ENCODE results near the gene STAG3. TPM values are rescaled to one million over a fixed set of nuclear protein-coding genes. Genes with fewer than 3 reads are reported as not detected.
"Not testable (repeated sequence)": the region's sequence is repeated elsewhere in the genome, so short reads cannot be mapped to it uniquely, and the experiment has no call there.

The STAG3 gene
- total RNA-seq, 1 donor from 2014 or later, result 0.36 TPM

DNA sequence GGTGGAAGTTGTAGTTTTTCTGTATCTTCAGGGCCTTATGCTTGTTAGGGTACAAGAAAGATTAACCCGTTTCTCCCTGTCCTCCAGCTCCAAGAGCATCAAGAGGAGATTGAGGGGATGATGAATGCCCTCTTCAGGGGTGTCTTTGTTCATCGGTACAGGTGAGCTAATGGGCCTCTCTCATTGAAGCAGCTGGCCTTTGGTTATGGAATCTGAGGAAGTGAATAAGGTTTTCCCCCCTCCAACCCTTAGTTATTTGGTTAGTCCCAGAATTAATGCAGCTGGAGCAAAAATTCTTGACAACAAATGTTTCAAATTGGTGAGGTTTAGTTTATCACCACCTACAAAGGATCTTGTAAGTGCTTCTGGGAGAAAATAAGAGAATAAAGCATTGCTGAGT, 17.5 kb downstream of the STAG3 start:
- Histone ChIP-seq H3K9me3 (ENCODE audit: insufficient read depth, low read depth, low read length) (no peaks in the 10 kb centered on the region), H3K36me3 (ENCODE audit: insufficient read depth, low read length) (no peaks in the 10 kb centered on the region), H3K9ac (ENCODE audit: low read length) (no peak overlapping the region), H3K4me1 (ENCODE audit: insufficient read depth, low read length) (no peaks in the 10 kb centered on the region), H3K4me3 (ENCODE audit: insufficient read depth, low read depth, low read length) (no peak overlapping the region), H3K79me2 (ENCODE audit: insufficient read depth, low read length) (no peaks in the 10 kb centered on the region), H3K27me3 (ENCODE audit: insufficient read depth, low read length) (peaks cover under 1% of the 10 kb centered on the region), H4K20me1 (ENCODE audit: insufficient read depth, low read length) (no peaks in the 10 kb centered on the region), H3K27ac (ENCODE audit: low read depth, low read length) (no peak overlapping the region), H3K4me2 (ENCODE audit: low read length) (no peak overlapping the region), H2AFZ (ENCODE audit: low read depth, low read length) (no peak overlapping the region)
- DNase-seq (ENCODE audit: low read depth) (no peak), FAIRE-seq (no peak)
- no peak overlapping the region for H3K27ac Mint-ChIP-seq (ENCODE audit: unreplicated experiment)
- no peak for TF ChIP-seq CTCF (IDR thresholded peaks at IDR 0.05; ENCODE audit: insufficient read depth, low read depth, low read length)
- TF ChIP-seq EZH2 (IDR thresholded peaks at IDR 0.05; ENCODE audit: insufficient read depth, low read length), result no peak
- no peaks in the 10 kb centered on the region for H3K36me3 Mint-ChIP-seq (ENCODE audit: low read depth, unreplicated experiment)
- H3K4me3 Mint-ChIP-seq (ENCODE audit: unreplicated experiment), result no peak overlapping the region
- peaks cover 8% of the 10 kb centered on the region for H3K27me3 Mint-ChIP-seq (ENCODE audit: low read depth, unreplicated experiment)
- peaks cover 13% of the 10 kb centered on the region for H3K4me1 Mint-ChIP-seq (ENCODE audit: low read depth, unreplicated experiment)
- peaks cover 1% of the 10 kb centered on the region for H3K9me3 Mint-ChIP-seq (ENCODE audit: unreplicated experiment)

DNA sequence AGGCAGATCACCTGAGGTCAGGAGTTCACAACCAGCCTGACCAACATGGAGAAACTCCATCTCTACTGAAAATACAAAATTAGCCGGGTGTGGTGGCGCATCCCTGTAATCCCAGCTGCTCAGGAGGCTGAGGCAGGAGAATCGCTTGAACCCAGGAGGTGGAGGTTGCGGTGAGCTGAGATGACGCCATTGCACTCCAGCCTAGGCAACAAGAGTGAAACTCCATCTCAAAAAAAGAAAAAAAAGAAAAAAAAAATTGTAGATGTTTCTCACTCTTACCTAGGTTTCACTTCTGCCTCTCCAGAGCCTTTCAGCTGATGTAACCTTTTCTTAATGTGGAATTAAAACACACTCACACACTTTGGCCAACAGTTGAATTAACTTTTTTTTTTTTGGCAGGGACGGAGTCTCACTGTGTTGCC, 18.2 kb downstream of the STAG3 start:
- H3K4me1 ChIP-seq (ENCODE audit: insufficient read depth, low read length); H3K4me3 ChIP-seq (ENCODE audit: insufficient read depth, low read depth, low read length); FAIRE-seq; H3K27ac ChIP-seq (ENCODE audit: low read depth, low read length); H4K20me1 ChIP-seq (ENCODE audit: insufficient read depth, low read length); DNase-seq (ENCODE audit: low read depth); H3K36me3 ChIP-seq (ENCODE audit: insufficient read depth, low read length); H3K27me3 ChIP-seq (ENCODE audit: insufficient read depth, low read length); H3K27ac Mint-ChIP-seq (ENCODE audit: unreplicated experiment); H2AFZ ChIP-seq (ENCODE audit: low read depth, low read length); H3K9me3 ChIP-seq (ENCODE audit: insufficient read depth, low read depth, low read length); H3K9ac ChIP-seq (ENCODE audit: low read length); H3K4me2 ChIP-seq (ENCODE audit: low read length); H3K9me3 Mint-ChIP-seq (ENCODE audit: unreplicated experiment); H3K4me3 Mint-ChIP-seq (ENCODE audit: unreplicated experiment); H3K79me2 ChIP-seq (ENCODE audit: insufficient read depth, low read length); H3K36me3 Mint-ChIP-seq (ENCODE audit: low read depth, unreplicated experiment): not testable (repeated sequence)
- H3K4me1 Mint-ChIP-seq (ENCODE audit: low read depth, unreplicated experiment), result peaks cover 14% of the 10 kb centered on the region
- H3K27me3 Mint-ChIP-seq (ENCODE audit: low read depth, unreplicated experiment), result peaks cover 12% of the 10 kb centered on the region

DNA sequence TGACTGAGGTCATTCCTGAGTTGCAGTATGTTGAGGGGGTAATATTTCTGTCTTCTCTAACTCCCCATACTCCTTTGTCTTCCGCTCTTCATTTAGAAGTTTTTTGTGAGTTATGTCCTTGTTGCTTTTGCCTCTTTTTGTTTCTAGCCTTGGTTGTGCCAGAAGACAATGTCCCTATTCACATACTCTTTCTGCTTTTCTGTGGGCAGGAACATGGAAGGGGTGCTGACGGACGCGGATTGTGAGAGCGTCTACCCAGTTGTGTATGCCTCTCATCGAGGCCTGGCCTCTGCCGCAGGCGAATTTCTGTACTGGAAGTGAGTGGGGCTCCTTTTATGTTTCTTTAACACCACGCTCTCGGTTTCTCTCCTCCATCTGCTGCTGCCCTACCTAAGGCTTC, 20.5 kb downstream of the STAG3 start:
- no peak for DNase-seq (ENCODE audit: low read depth)
- H3K9me3 ChIP-seq (ENCODE audit: insufficient read depth, low read depth, low read length), result no peaks in the 10 kb centered on the region
- peaks cover 1% of the 10 kb centered on the region for H3K9me3 Mint-ChIP-seq (ENCODE audit: unreplicated experiment)
- H3K4me3 Mint-ChIP-seq (ENCODE audit: unreplicated experiment), result no peak overlapping the region
- H3K9ac ChIP-seq (ENCODE audit: low read length), result no peak overlapping the region
- H3K4me1 ChIP-seq (ENCODE audit: insufficient read depth, low read length), result no peaks in the 10 kb centered on the region
- no peaks in the 10 kb centered on the region for H3K36me3 Mint-ChIP-seq (ENCODE audit: low read depth, unreplicated experiment)
- H3K4me1 Mint-ChIP-seq (ENCODE audit: low read depth, unreplicated experiment), result peaks cover 7% of the 10 kb centered on the region
- H3K36me3 ChIP-seq (ENCODE audit: insufficient read depth, low read length), result no peaks in the 10 kb centered on the region
- H4K20me1 ChIP-seq (ENCODE audit: insufficient read depth, low read length), result no peaks in the 10 kb centered on the region
- H3K27me3 Mint-ChIP-seq (ENCODE audit: low read depth, unreplicated experiment), result peaks cover 24% of the 10 kb centered on the region
- H3K4me2 ChIP-seq (ENCODE audit: low read length), result no peak overlapping the region
- H3K27ac ChIP-seq (ENCODE audit: low read depth, low read length), result no peak overlapping the region
- no peak overlapping the region for H2AFZ ChIP-seq (ENCODE audit: low read depth, low read length)
- H3K27ac Mint-ChIP-seq (ENCODE audit: unreplicated experiment), result no peak overlapping the region
- peaks cover 9% of the 10 kb centered on the region for H3K27me3 ChIP-seq (ENCODE audit: insufficient read depth, low read length)
- no peak for FAIRE-seq
- TF ChIP-seq EZH2 (IDR thresholded peaks at IDR 0.05; ENCODE audit: insufficient read depth, low read length) (no peak), CTCF (IDR thresholded peaks at IDR 0.05; ENCODE audit: insufficient read depth, low read depth, low read length) (no peak)
- H3K4me3 ChIP-seq (ENCODE audit: insufficient read depth, low read depth, low read length), result no peak overlapping the region
- no peaks in the 10 kb centered on the region for H3K79me2 ChIP-seq (ENCODE audit: insufficient read depth, low read length)

Measured in astrocyte (in vitro differentiated cells and primary cell).